ENCODE measurements around the gene CTDSPL2. TPM values are rescaled to one million over a fixed set of nuclear protein-coding genes. Genes with fewer than 3 reads are reported as not detected.

CTDSPL2 gene
- total RNA-seq, 2 donors from 2014 or later = 31.7 to 43.0 TPM

- Histone ChIP-seq H3K36me3 (no peaks in the 10 kb centered on the region), H3K9ac (ENCODE audit: low read depth in 2 of 2, low read length in 2 of 2) (no peak overlapping the region), H3K4me3 (no peak overlapping the region), H3K9me3 (no peaks in the 10 kb centered on the region), H3K4me1 (no peaks in the 10 kb centered on the region), H3K27ac (no peak overlapping the region), H3K27me3 (no peaks in the 10 kb centered on the region)
- DNase-seq = no peak
- no peak for TF ChIP-seq CTCF (IDR thresholded peaks at IDR 0.05)
- intact Hi-C loops (cut with DNase I) = no loop called here
Observed at GRCh38 chr15:44468709-44469385, 41.4 kb downstream of the CTDSPL2 start.

GRCh38 chr15:44471885-44472455 lies 44.5 kb downstream of the CTDSPL2 start:
- Histone ChIP-seq H3K4me3 (no peak overlapping the region), H3K9me3 (no peaks in the 10 kb centered on the region), H3K27ac (no peak overlapping the region), H3K4me1 (no peaks in the 10 kb centered on the region), H3K36me3 (no peaks in the 10 kb centered on the region), H3K27me3 (no peaks in the 10 kb centered on the region), H3K9ac (ENCODE audit: low read depth in 2 of 2, low read length in 2 of 2) (no peak overlapping the region)
- TF ChIP-seq CTCF (IDR thresholded peaks at IDR 0.05) = no peak
- DNase-seq = no peak
- intact Hi-C loops (cut with DNase I) = no loop called here

- Histone ChIP-seq H3K4me1 (no peaks in the 10 kb centered on the region), H3K4me3 (no peak overlapping the region), H3K9me3 (no peaks in the 10 kb centered on the region), H3K36me3 (no peaks in the 10 kb centered on the region), H3K27me3 (no peaks in the 10 kb centered on the region), H3K27ac (no peak overlapping the region), H3K9ac (ENCODE audit: low read depth in 2 of 2, low read length in 2 of 2) (no peak overlapping the region)
- no peak for TF ChIP-seq CTCF (IDR thresholded peaks at IDR 0.05)
- no peak for DNase-seq
- intact Hi-C loops (cut with DNase I) = no loop called here
Observed at GRCh38 chr15:44479343-44479742, 51.9 kb downstream of the CTDSPL2 start.

GRCh38 chr15:44482090-44482489 lies 54.7 kb downstream of the CTDSPL2 start:
- TF ChIP-seq CTCF (IDR thresholded peaks at IDR 0.05) = no peak
- intact Hi-C loops (cut with DNase I) = no loop called here
- no peaks in the 10 kb centered on the region for H3K36me3 ChIP-seq
- H3K27ac ChIP-seq = no peak overlapping the region
- no peak for DNase-seq
- H3K4me3 ChIP-seq = no peak overlapping the region
- no peaks in the 10 kb centered on the region for H3K27me3 ChIP-seq
- no peaks in the 10 kb centered on the region for H3K9me3 ChIP-seq
- no peak overlapping the region for H3K9ac ChIP-seq (ENCODE audit: low read depth in 2 of 2, low read length in 2 of 2)
- H3K4me1 ChIP-seq = no peaks in the 10 kb centered on the region

- Histone ChIP-seq H3K27me3 (no peaks in the 10 kb centered on the region), H3K27ac (no peak overlapping the region), H3K4me3 (no peak overlapping the region), H3K36me3 (no peaks in the 10 kb centered on the region), H3K9ac (ENCODE audit: low read depth in 2 of 2, low read length in 2 of 2) (no peak overlapping the region), H3K4me1 (no peaks in the 10 kb centered on the region), H3K9me3 (no peaks in the 10 kb centered on the region)
- intact Hi-C loops (cut with DNase I) = no loop called here
- DNase-seq = no peak
- TF ChIP-seq CTCF (IDR thresholded peaks at IDR 0.05) = no peak
Observed at GRCh38 chr15:44485880-44486279, 58.5 kb downstream of the CTDSPL2 start.
